HepG2 (cell line): Measurements from ENCODE around the gene RAC3. TPM values are rescaled to one million over a fixed set of nuclear protein-coding genes. Genes with fewer than 3 reads are reported as not detected.
A peak's percentile ranks its signal among the peaks of the same experiment; 100 is the strongest.

Experiments used
- HMG20B ChIP-seq: conservative IDR thresholded peaks from 2 replicates; pipeline ENCODE4 v1.6.1; 2016; ENCODE audit warnings: missing genetic modification reagents, missing compliant biosample characterization
- MEF2D ChIP-seq: sonication (generic); formaldehyde crosslinking; IDR thresholded peaks from 2 replicates; pipeline ENCODE4 v1.5.1; 2020; ENCODE audit warnings: mild to moderate bottlenecking, missing genetic modification reagents
- NAIF1 ChIP-seq: sonication (generic); formaldehyde crosslinking; IDR thresholded peaks from 2 replicates; pipeline ENCODE4 v1.5.0; 2020; ENCODE audit warnings: mild to moderate bottlenecking, missing genetic modification reagents, borderline replicate concordance
- PTBP1 ChIP-seq: fragments of 200-400 bp; formaldehyde crosslinking; IDR thresholded peaks from 2 replicates; pipeline ENCODE4 v1.6.1; 2018; ENCODE audit warnings: low read length, low read depth; ENCODE audit not compliant: poor library complexity, severe bottlenecking
- SETDB1 ChIP-seq: sonication (generic); formaldehyde crosslinking; IDR thresholded peaks from 2 replicates; pipeline ENCODE4 v1.5.1; 2020; ENCODE audit warnings: missing genetic modification reagents, mild to moderate bottlenecking, borderline replicate concordance
- SNAI1 ChIP-seq: sonication (generic); formaldehyde crosslinking; IDR thresholded peaks from 2 replicates; pipeline ENCODE4 v1.5.0; 2020; ENCODE audit warnings: mild to moderate bottlenecking, missing genetic modification reagents, borderline replicate concordance
- TARDBP ChIP-seq: sonication (generic); formaldehyde crosslinking; IDR thresholded peaks from 2 replicates; pipeline ENCODE4 v1.8.0; 2022; ENCODE audit warnings: mild to moderate bottlenecking, missing genetic modification reagents
- ZNF207 ChIP-seq: fragments of 450-650 bp; IDR thresholded peaks from 2 replicates; pipeline ENCODE4 v1.6.1; 2016; ENCODE audit warnings: antibody characterized with exemption, borderline replicate concordance
- ZNF253 ChIP-seq: sonication (generic); formaldehyde crosslinking; IDR thresholded peaks from 2 replicates; pipeline ENCODE4 v1.8.0; 2022; ENCODE audit warnings: mild to moderate bottlenecking, missing genetic modification reagents, borderline replicate concordance
- ZNF382 ChIP-seq: sonication (generic); formaldehyde crosslinking; IDR thresholded peaks from 2 replicates; pipeline ENCODE4 v1.5.0; 2020; ENCODE audit warnings: missing genetic modification reagents, mild to moderate bottlenecking, borderline replicate concordance
- ZNF543 ChIP-seq: sonication (generic); formaldehyde crosslinking; IDR thresholded peaks from 2 replicates; pipeline ENCODE4 v1.4.0; 2020; ENCODE audit warnings: mild to moderate bottlenecking, missing genetic modification reagents
- polyA plus RNA-seq, 8 experiments: library from polyadenylated mRNA; depleted of rRNA in 3 of 8; stranded (reverse) in 7 of 8; unstranded in 1 of 8; fragments of >200 nt; fragmentation: Illumina TruSeq in 4 of 8; extraction: Trizol in 4 of 8; gene quantifications; 2 replicates each; pipeline versions ENCODE4 v1.2.1 to v1.2.3, GENCODE V29; 2011 to 2016; ENCODE audit warnings: low read depth in 4 of 8, missing spikeins in 1 of 8, mixed read lengths in 1 of 8; ENCODE audit not compliant: insufficient read depth in 1 of 8
- total RNA-seq, 5 experiments: library from RNA; depleted of rRNA; stranded (reverse); fragments of >200 nt; fragmentation: Illumina TruSeq; extraction: Trizol; gene quantifications; 2 replicates each; pipeline ENCODE4 v1.2.3, GENCODE V29; 2016; ENCODE audit warnings: low read depth in 1 of 5
- TF ChIP-seq, protein P1 (sequence below): sonication (generic); formaldehyde crosslinking; IDR thresholded peaks from 2 replicates; pipeline ENCODE4 v1.4.0; 2020; ENCODE audit warnings: mild to moderate bottlenecking, missing genetic modification reagents
- TF ChIP-seq, protein P2 (sequence below): IDR thresholded peaks from 2 replicates; pipeline ENCODE4 v1.6.1; 2016; ENCODE audit warnings: low read depth
- TF ChIP-seq, protein P3 (sequence below): sonication (generic); formaldehyde crosslinking; IDR thresholded peaks from 2 replicates; pipeline ENCODE4 v1.5.1; 2020; ENCODE audit warnings: mild to moderate bottlenecking, missing genetic modification reagents, moderate library complexity

The RAC3 gene
- total and polyA plus RNA-seq, 2 of the 13 experiments (the other 11 are each of a cell fraction or from before 2014, with no cell fraction given) = 10.5 to 21.3 TPM

DNA sequence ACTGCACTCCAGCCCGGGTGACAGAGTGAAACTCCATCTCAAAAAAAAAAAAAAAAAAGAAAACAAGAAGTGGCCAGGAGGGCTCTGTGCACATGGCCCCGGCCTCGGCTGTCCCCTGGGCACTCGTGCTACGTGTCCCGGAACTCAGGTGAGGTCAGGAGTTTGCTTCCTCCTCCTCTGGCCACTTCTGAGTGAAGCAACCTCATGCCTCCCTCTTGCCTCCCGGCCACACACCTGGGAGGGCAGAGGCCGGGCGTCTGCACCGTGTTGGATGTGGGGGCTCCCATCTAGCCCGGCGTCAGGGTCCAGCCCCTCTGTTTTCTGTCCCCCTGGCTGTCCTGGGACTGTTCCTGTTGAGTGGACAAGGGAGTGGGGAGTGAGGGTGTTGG, 31.9 kb upstream of the RAC3 start (continued):
- TF ChIP-seq, protein P1, sequence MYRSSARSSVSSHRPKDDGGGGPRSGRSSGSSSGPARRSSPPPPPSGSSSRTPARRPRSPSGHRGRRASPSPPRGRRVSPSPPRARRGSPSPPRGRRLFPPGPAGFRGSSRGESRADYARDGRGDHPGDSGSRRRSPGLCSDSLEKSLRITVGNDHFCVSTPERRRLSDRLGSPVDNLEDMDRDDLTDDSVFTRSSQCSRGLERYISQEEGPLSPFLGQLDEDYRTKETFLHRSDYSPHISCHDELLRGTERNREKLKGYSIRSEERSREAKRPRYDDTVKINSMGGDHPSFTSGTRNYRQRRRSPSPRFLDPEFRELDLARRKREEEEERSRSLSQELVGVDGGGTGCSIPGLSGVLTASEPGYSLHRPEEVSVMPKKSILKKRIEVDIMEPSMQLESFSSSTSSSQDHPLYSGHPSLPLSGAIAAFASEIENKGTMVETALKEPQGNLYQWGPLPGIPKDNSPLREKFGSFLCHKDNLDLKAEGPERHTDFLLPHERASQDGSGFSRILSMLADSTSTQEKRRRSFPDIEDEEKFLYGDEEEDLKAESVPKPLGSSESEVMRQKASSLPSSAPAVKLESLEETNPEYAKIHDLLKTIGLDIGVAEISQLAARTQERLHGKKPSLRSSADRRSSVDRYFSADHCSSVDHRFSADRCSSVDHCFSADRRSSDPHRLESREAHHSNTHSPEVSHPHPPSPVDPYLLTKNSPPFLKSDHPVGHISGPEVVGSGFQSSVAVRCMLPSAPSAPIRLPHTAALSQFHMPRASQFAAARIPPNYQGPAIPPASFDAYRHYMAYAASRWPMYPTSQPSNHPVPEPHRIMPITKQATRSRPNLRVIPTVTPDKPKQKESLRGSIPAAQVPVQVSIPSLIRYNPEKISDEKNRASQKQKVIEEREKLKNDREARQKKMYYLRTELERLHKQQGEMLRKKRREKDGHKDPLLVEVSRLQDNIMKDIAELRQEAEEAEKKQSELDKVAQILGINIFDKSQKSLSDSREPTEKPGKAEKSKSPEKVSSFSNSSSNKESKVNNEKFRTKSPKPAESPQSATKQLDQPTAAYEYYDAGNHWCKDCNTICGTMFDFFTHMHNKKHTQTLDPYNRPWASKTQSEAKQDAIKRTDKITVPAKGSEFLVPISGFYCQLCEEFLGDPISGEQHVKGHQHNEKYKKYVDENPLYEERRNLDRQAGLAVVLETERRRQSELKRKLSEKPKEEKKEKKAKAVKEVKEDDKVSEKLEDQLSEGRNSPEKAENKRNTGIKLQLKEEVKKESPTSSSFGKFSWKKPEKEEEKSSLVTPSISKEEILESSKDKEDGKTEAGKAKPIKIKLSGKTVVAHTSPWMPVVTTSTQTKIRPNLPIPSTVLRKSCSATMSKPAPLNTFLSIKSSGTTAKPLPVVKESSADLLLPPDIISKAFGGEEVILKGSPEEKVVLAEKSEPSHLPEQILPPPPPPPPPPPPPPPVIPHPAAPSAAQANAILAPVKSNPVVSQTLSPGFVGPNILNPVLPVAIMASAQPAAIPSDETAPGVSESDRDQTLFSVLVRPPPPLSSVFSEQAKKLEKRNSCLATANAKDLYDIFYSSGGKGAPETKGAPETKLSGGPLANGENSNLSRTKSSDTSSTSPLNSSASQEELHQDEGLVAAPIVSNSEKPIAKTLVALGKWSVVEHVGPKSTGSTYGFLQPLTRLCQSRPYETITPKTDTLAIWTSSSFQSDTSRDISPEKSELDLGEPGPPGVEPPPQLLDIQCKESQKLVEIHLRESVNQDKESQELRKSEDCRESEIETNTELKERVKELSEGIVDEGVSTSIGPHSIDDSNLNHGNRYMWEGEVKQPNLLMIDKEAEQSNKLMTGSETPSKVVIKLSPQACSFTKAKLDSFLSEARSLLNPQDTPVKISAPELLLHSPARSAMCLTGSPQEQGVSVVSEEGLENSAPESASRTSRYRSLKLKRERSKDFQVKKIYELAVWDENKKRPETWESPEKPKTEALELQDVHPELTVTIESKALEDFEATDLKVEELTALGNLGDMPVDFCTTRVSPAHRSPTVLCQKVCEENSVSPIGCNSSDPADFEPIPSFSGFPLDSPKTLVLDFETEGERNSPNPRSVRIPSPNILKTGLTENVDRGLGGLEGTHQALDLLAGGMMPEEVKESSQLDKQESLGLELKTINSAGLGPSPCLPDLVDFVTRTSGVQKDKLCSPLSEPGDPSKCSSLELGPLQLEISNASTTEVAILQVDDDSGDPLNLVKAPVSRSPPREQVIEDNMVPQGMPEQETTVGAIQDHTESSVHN (CRISPR knock-in tag) = no peak
- peak; percentile 1; the same call in 1 of the 2 replicates for TF ChIP-seq MEF2D (CRISPR knock-in tag)
- TF ChIP-seq ZNF543 (CRISPR knock-in tag) = no peak
- no peak for TF ChIP-seq PTBP1
- TF ChIP-seq ZNF207 = no peak
- TF ChIP-seq SETDB1 (CRISPR knock-in tag) = no peak
- no peak for TF ChIP-seq ZNF382 (CRISPR knock-in tag)
- TF ChIP-seq HMG20B (CRISPR knock-in tag) = no peak
- no peak for TF ChIP-seq SNAI1 (CRISPR knock-in tag)
- TF ChIP-seq, protein P2, sequence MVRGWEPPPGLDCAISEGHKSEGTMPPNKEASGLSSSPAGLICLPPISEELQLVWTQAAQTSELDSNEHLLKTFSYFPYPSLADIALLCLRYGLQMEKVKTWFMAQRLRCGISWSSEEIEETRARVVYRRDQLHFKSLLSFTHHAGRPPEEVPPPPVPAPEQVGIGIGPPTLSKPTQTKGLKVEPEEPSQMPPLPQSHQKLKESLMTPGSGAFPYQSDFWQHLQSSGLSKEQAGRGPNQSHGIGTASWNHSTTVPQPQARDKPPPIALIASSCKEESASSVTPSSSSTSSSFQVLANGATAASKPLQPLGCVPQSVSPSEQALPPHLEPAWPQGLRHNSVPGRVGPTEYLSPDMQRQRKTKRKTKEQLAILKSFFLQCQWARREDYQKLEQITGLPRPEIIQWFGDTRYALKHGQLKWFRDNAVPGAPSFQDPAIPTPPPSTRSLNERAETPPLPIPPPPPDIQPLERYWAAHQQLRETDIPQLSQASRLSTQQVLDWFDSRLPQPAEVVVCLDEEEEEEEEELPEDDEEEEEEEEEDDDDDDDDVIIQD (CRISPR knock-in tag) = no peak
- no peak for TF ChIP-seq ZNF253 (CRISPR knock-in tag)
- TF ChIP-seq, protein P3, sequence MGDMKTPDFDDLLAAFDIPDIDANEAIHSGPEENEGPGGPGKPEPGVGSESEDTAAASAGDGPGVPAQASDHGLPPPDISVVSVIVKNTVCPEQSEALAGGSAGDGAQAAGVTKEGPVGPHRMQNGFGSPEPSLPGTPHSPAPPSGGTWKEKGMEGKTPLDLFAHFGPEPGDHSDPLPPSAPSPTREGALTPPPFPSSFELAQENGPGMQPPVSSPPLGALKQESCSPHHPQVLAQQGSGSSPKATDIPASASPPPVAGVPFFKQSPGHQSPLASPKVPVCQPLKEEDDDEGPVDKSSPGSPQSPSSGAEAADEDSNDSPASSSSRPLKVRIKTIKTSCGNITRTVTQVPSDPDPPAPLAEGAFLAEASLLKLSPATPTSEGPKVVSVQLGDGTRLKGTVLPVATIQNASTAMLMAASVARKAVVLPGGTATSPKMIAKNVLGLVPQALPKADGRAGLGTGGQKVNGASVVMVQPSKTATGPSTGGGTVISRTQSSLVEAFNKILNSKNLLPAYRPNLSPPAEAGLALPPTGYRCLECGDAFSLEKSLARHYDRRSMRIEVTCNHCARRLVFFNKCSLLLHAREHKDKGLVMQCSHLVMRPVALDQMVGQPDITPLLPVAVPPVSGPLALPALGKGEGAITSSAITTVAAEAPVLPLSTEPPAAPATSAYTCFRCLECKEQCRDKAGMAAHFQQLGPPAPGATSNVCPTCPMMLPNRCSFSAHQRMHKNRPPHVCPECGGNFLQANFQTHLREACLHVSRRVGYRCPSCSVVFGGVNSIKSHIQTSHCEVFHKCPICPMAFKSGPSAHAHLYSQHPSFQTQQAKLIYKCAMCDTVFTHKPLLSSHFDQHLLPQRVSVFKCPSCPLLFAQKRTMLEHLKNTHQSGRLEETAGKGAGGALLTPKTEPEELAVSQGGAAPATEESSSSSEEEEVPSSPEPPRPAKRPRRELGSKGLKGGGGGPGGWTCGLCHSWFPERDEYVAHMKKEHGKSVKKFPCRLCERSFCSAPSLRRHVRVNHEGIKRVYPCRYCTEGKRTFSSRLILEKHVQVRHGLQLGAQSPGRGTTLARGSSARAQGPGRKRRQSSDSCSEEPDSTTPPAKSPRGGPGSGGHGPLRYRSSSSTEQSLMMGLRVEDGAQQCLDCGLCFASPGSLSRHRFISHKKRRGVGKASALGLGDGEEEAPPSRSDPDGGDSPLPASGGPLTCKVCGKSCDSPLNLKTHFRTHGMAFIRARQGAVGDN = peak; percentile 93
- no peak for TF ChIP-seq TARDBP
- 0 out of 2 replicates have a peak, but pooled peaks have one; percentile 54 for TF ChIP-seq NAIF1 (CRISPR knock-in tag)
